Trophoblast cell (in vitro differentiated cells and primary cell): ENCODE measurements around the gene TCEA2.

Source experiments
- DNase-seq, 2 donors: peaks; one replicate each; pipeline ENCODE4 v3.0.0-alpha.2; 2016
- H2AFZ ChIP-seq: 2 replicates; pipeline ENCODE4 v1.6.1; 2013; ENCODE audit warnings: low read length, moderate library complexity, mild to moderate bottlenecking; ENCODE audit not compliant: insufficient read depth, poor library complexity
- H2AK5ac ChIP-seq: 2 replicates; pipeline ENCODE4 v1.6.1; 2013; ENCODE audit warnings: mild to moderate bottlenecking, low read length
- H2BK120ac ChIP-seq: 2 replicates; pipeline ENCODE4 v1.6.1; 2013; ENCODE audit warnings: low read length, mild to moderate bottlenecking, moderate library complexity; ENCODE audit not compliant: insufficient read depth, poor library complexity
- H2BK12ac ChIP-seq: 2 replicates; pipeline ENCODE4 v1.6.1; 2013; ENCODE audit warnings: mild to moderate bottlenecking, low read length, moderate library complexity
- H2BK5ac ChIP-seq: 2 replicates; pipeline ENCODE4 v1.6.1; 2013; ENCODE audit warnings: low read length, low read depth, moderate library complexity, mild to moderate bottlenecking; ENCODE audit not compliant: poor library complexity
- H3K14ac ChIP-seq: 2 replicates; pipeline ENCODE4 v1.6.1; 2013; ENCODE audit warnings: mild to moderate bottlenecking, low read length
- H3K18ac ChIP-seq: 2 replicates; pipeline ENCODE4 v1.6.1; 2013; ENCODE audit warnings: mild to moderate bottlenecking, low read length
- H3K23ac ChIP-seq: 2 replicates; pipeline ENCODE4 v1.6.1; 2013; ENCODE audit warnings: low read length
- H3K27ac ChIP-seq: 2 replicates; pipeline ENCODE4 v1.5.1; 2013; ENCODE audit warnings: low read depth, mild to moderate bottlenecking, inconsistent platforms, low read length, moderate library complexity
- H3K27me3 ChIP-seq: 2 replicates; pipeline ENCODE4 v1.6.1; 2013; ENCODE audit warnings: inconsistent platforms, mild to moderate bottlenecking, low read length, moderate library complexity; ENCODE audit not compliant: insufficient read depth
- H3K36me3 ChIP-seq, 2 experiments: 1 replicate in 1 of 2; 2 replicates in 1 of 2; pipeline ENCODE4 v1.6.1; 2013; ENCODE audit warnings: low read length in 2 of 2, mild to moderate bottlenecking in 2 of 2, moderate library complexity in 1 of 2; ENCODE audit not compliant: insufficient read depth in 2 of 2, control insufficient read depth in 1 of 2
- H3K4ac ChIP-seq: 2 replicates; pipeline ENCODE4 v1.6.1; 2013; ENCODE audit warnings: low read depth, mild to moderate bottlenecking, low read length, moderate library complexity
- H3K4me1 ChIP-seq, 2 experiments: 1 replicate in 1 of 2; 2 replicates in 1 of 2; pipeline ENCODE4 v1.6.1; 2013; ENCODE audit warnings: low read length in 2 of 2, mild to moderate bottlenecking in 2 of 2, moderate library complexity in 1 of 2; ENCODE audit not compliant: insufficient read depth in 2 of 2, control insufficient read depth in 1 of 2
- H3K4me2 ChIP-seq: 2 replicates; pipeline ENCODE4 v1.6.1; 2013; ENCODE audit warnings: inconsistent platforms, mild to moderate bottlenecking, low read length, moderate library complexity
- H3K4me3 ChIP-seq: 2 replicates; pipeline ENCODE4 v1.5.1; 2013; ENCODE audit warnings: mild to moderate bottlenecking, low read depth, low read length, inconsistent platforms
- H3K79me1 ChIP-seq: one replicate; pipeline ENCODE4 v1.6.1; 2013; ENCODE audit warnings: low read length
- H3K79me2 ChIP-seq: 2 replicates; pipeline ENCODE4 v1.6.1; 2013; ENCODE audit warnings: low read length, mild to moderate bottlenecking; ENCODE audit not compliant: control insufficient read depth, insufficient read depth, poor library complexity
- H3K9ac ChIP-seq: 2 replicates; pipeline ENCODE4 v1.6.1; 2013; ENCODE audit warnings: mild to moderate bottlenecking, low read length
- H3K9me3 ChIP-seq: 2 replicates; pipeline ENCODE4 v1.6.1; 2013; ENCODE audit warnings: low read depth, mild to moderate bottlenecking, control low read depth, inconsistent platforms, low read length; ENCODE audit not compliant: insufficient read depth
- H4K12ac ChIP-seq: 2 replicates; pipeline ENCODE4 v1.6.1; 2013; ENCODE audit warnings: low read depth, mild to moderate bottlenecking, low read length, moderate library complexity
- H4K8ac ChIP-seq: 2 replicates; pipeline ENCODE4 v1.6.1; 2013; ENCODE audit warnings: low read depth, mild to moderate bottlenecking, low read length, moderate library complexity
- H4K91ac ChIP-seq: one replicate; pipeline ENCODE4 v1.6.1; 2013; ENCODE audit warnings: low read depth, mild to moderate bottlenecking, low read length, moderate library complexity
- WGBS: extraction: QIAGEN DNeasy Blood & Tissue Kit; methylation state at CpG from one replicate; pipeline ENCODE4 v1.1.7; 2013; ENCODE audit warnings: missing lambda C conversion rate; ENCODE audit not compliant: insufficient read length, insufficient coverage; ENCODE audit errors: extremely low coverage; 5-methylcytosine and 5-hydroxymethylcytosine counted together

Gene TCEA2

DNA sequence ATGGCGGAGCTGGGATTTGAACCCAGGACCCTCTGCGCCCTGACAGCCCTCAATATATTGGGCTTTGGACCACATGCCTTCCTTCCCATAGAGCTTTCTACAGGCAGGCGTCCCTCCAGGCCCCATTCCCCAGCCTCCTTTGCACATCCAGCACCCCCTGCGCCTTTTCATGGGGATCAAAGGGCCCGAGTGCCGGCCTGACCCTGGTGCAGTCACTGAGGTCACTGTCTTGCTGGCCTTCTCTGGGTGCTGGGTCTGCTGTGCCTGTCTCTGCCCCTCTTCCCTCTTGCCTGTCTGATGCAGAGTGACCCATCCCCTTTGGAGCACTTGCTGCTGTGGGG, 18.6 kb downstream of the TCEA2 start:
- DNase-seq: no peak
- H3K9me3 ChIP-seq: peaks cover under 1% of the 10 kb centered on the region
- no peak overlapping the region for H3K4ac ChIP-seq
- no peak overlapping the region for H4K12ac ChIP-seq
- H3K18ac ChIP-seq: no peak overlapping the region
- H3K4me3 ChIP-seq: no peak overlapping the region
- no peak overlapping the region for H2AK5ac ChIP-seq
- H2BK5ac ChIP-seq: no peak overlapping the region
- peaks cover 10% of the 10 kb centered on the region for H3K79me2 ChIP-seq
- H2AFZ ChIP-seq: no peak overlapping the region
- H3K4me1 ChIP-seq: peaks cover 14 to 25% of the 10 kb centered on the region in 2 experiments
- H3K4me2 ChIP-seq: no peak overlapping the region
- WGBS: no CpG with 5 or more reads among the region's 6 CpGs
- H3K27me3 ChIP-seq: peaks cover 28% of the 10 kb centered on the region
- no peak overlapping the region for H2BK12ac ChIP-seq
- no peak overlapping the region for H3K27ac ChIP-seq
- H3K9ac ChIP-seq: no peak overlapping the region
- no peaks in the 10 kb centered on the region for H3K36me3 ChIP-seq
- H3K79me1 ChIP-seq: peaks cover 11% of the 10 kb centered on the region
- no peak overlapping the region for H4K8ac ChIP-seq
- H3K23ac ChIP-seq: no peak overlapping the region
- H4K91ac ChIP-seq: no peak overlapping the region
- no peak overlapping the region for H2BK120ac ChIP-seq
- no peak overlapping the region for H3K14ac ChIP-seq

- no peak for DNase-seq
- no peak overlapping the region for H3K9ac ChIP-seq
- H2BK5ac ChIP-seq: no peak overlapping the region
- peaks cover 4% of the 10 kb centered on the region for H3K9me3 ChIP-seq
- H3K27me3 ChIP-seq: peaks cover 28% of the 10 kb centered on the region
- H3K79me1 ChIP-seq: peaks cover 11% of the 10 kb centered on the region
- H2BK120ac ChIP-seq: no peak overlapping the region
- peaks cover 10% of the 10 kb centered on the region for H3K79me2 ChIP-seq
- no peak overlapping the region for H4K8ac ChIP-seq
- H2AFZ ChIP-seq: no peak overlapping the region
- H3K18ac ChIP-seq: no peak overlapping the region
- H3K4me2 ChIP-seq: peak overlapping the region; percentile 4
- H4K12ac ChIP-seq: no peak overlapping the region
- no peak overlapping the region for H3K23ac ChIP-seq
- no peaks in the 10 kb centered on the region for H3K36me3 ChIP-seq
- H4K91ac ChIP-seq: no peak overlapping the region
- no CpG with 5 or more reads among the region's 13 CpGs for WGBS
- no peak overlapping the region for H2AK5ac ChIP-seq
- H2BK12ac ChIP-seq: no peak overlapping the region
- no peak overlapping the region for H3K27ac ChIP-seq
- no peak overlapping the region for H3K4me3 ChIP-seq
- H3K14ac ChIP-seq: no peak overlapping the region
- peaks cover 14 to 25% of the 10 kb centered on the region in 2 experiments for H3K4me1 ChIP-seq
- no peak overlapping the region for H3K4ac ChIP-seq
These were observed 19.2 kb downstream of the TCEA2 start for GRCh38 chr20:64082126-64082731.

- no peak overlapping the region for H3K27ac ChIP-seq
- H3K27me3 ChIP-seq: peaks cover 28% of the 10 kb centered on the region
- H2AK5ac ChIP-seq: no peak overlapping the region
- no peak overlapping the region for H3K23ac ChIP-seq
- WGBS: no CpG with 5 or more reads among the region's 13 CpGs
- peaks cover 14 to 25% of the 10 kb centered on the region in 2 experiments for H3K4me1 ChIP-seq
- H3K79me2 ChIP-seq: peaks cover 10% of the 10 kb centered on the region
- no peaks in the 10 kb centered on the region for H3K36me3 ChIP-seq
- no peak overlapping the region for H2BK12ac ChIP-seq
- peaks cover 11% of the 10 kb centered on the region for H3K79me1 ChIP-seq
- no peak overlapping the region for H2BK5ac ChIP-seq
- no peak overlapping the region for H2AFZ ChIP-seq
- H3K18ac ChIP-seq: no peak overlapping the region
- H3K4me2 ChIP-seq: peak overlapping the region; percentile 91
- H3K4ac ChIP-seq: no peak overlapping the region
- H3K4me3 ChIP-seq: no peak overlapping the region
- no peak overlapping the region for H4K8ac ChIP-seq
- no peak for DNase-seq
- no peak overlapping the region for H2BK120ac ChIP-seq
- H4K91ac ChIP-seq: no peak overlapping the region
- H4K12ac ChIP-seq: no peak overlapping the region
- H3K9ac ChIP-seq: no peak overlapping the region
- H3K9me3 ChIP-seq: peaks cover 9% of the 10 kb centered on the region
- no peak overlapping the region for H3K14ac ChIP-seq
These were observed 19.9 kb downstream of the TCEA2 start for GRCh38 chr20:64082820-64083377.

GRCh38 chr20:64083378-64083803, 20.4 kb downstream of the TCEA2 start:
- Histone ChIP-seq H3K14ac (no peak overlapping the region), H4K12ac (no peak overlapping the region), H3K18ac (no peak overlapping the region), H3K9me3 (peaks cover 9% of the 10 kb centered on the region), H3K9ac (no peak overlapping the region), H2BK5ac (no peak overlapping the region), H3K36me3 (no peaks in the 10 kb centered on the region), H3K23ac (no peak overlapping the region), H3K4me1 (peaks cover 14 to 23% of the 10 kb centered on the region in 2 experiments), H2AK5ac (no peak overlapping the region), H3K79me1 (peaks cover 11% of the 10 kb centered on the region), H3K27me3 (peaks cover 28% of the 10 kb centered on the region), H3K27ac (no peak overlapping the region), H2BK120ac (no peak overlapping the region), H3K4ac (no peak overlapping the region), H4K8ac (no peak overlapping the region), H3K4me2 (peak overlapping the region; percentile 91), H4K91ac (no peak overlapping the region), H3K79me2 (peaks cover 10% of the 10 kb centered on the region), H2AFZ (peak overlapping the region; percentile 66), H2BK12ac (no peak overlapping the region), H3K4me3 (peak overlapping the region; percentile 67)
- DNase-seq: peak; percentile 49 to 71
- no CpG with 5 or more reads among the region's 52 CpGs for WGBS
